Bronchial epithelial cell (primary cell): ENCODE results near the gene PCNX1. TPM values are rescaled to one million over a fixed set of nuclear protein-coding genes. Genes with fewer than 3 reads are reported as not detected.
A peak's percentile ranks its signal among the peaks of the same experiment; 100 is the strongest.

ENCODE experiments used
- DNase-seq: peaks from one replicate; pipeline ENCODE4 v3.0.0-alpha.2; 2010; ENCODE audit warnings: low read depth
- FAIRE-seq: peaks from 2 replicates; lab custom pipeline; 2011; peaks lifted over from hg19 to GRCh38; lab: Jason Lieb, UNC
- H3K27me3 ChIP-seq: 2 replicates; pipeline ENCODE4 v1.5.1; 2011; ENCODE audit warnings: low read length; ENCODE audit not compliant: control insufficient read depth, insufficient read depth
- H3K36me3 ChIP-seq: 2 replicates; pipeline ENCODE4 v1.5.1; 2011; ENCODE audit warnings: low read length; ENCODE audit not compliant: control insufficient read depth, insufficient read depth
- H3K4me3 ChIP-seq: 2 replicates; pipeline ENCODE4 v1.5.1; 2011; ENCODE audit warnings: mild to moderate bottlenecking, low read depth, low read length, control low read depth
- total RNA-seq: library from RNA; depleted of rRNA; stranded (reverse); fragments of >200 nt; gene quantifications from 2 replicates; pipeline ENCODE4 v1.2.1, GENCODE V29; 2014
- TF ChIP-seq, protein P1 (sequence below): IDR thresholded peaks from 2 replicates; pipeline ENCODE4 v1.5.1; 2011; ENCODE audit warnings: mild to moderate bottlenecking, moderate library complexity, low read length, control low read depth, inconsistent platforms; ENCODE audit not compliant: insufficient read depth, severe bottlenecking

PCNX1 gene
- total RNA-seq, 1 donor from 2014 or later, result 24.5 TPM

DNA sequence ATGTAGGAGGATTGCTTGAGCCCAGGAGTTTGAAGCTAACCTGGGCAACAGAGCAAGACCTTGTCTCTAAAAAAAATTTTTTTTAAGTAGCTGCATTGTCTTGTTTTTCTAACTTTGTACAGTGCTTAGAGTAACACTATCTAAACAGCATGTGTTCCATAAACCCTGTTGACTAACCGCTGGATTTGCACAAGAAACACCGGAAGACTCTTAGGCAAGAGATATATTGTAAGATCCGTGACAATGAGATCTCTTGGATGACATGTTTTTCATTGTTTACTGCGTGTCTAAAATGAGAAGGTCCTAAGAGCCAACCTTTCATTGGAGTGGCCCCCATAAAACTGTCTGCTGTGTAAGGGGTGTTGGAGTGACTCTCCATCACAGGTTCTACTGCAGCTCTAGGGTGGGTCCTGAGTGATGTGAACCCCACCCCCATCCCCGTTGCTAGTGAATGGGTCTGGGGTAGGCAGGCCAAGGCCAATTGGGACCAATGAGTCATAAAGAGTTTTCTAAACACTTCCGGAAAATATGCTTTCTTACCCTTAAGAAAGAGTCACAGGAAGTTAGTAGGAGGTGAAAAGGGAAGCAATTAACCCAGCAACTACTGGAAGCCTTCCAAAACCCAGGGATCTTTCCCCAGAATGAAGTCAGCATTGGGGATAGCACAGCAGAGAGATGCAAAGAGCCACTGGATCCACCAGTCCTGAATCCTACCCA is 24.3 kb upstream of the PCNX1 start:
- TF ChIP-seq, protein P1, sequence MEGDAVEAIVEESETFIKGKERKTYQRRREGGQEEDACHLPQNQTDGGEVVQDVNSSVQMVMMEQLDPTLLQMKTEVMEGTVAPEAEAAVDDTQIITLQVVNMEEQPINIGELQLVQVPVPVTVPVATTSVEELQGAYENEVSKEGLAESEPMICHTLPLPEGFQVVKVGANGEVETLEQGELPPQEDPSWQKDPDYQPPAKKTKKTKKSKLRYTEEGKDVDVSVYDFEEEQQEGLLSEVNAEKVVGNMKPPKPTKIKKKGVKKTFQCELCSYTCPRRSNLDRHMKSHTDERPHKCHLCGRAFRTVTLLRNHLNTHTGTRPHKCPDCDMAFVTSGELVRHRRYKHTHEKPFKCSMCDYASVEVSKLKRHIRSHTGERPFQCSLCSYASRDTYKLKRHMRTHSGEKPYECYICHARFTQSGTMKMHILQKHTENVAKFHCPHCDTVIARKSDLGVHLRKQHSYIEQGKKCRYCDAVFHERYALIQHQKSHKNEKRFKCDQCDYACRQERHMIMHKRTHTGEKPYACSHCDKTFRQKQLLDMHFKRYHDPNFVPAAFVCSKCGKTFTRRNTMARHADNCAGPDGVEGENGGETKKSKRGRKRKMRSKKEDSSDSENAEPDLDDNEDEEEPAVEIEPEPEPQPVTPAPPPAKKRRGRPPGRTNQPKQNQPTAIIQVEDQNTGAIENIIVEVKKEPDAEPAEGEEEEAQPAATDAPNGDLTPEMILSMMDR, result no peak
- Histone ChIP-seq H3K36me3 (no peaks in the 10 kb centered on the region), H3K4me3 (no peak overlapping the region), H3K27me3 (no peaks in the 10 kb centered on the region)
- FAIRE-seq (no peak), DNase-seq (peak; percentile 69)

GRCh38 chr14:70884595-70885342 is 22.5 kb upstream of the PCNX1 start:
- Histone ChIP-seq H3K4me3 (no peak overlapping the region), H3K27me3 (no peaks in the 10 kb centered on the region), H3K36me3 (no peaks in the 10 kb centered on the region)
- FAIRE-seq (no peak), DNase-seq (peak; percentile 44)
- TF ChIP-seq, protein P1, result no peak

DNA sequence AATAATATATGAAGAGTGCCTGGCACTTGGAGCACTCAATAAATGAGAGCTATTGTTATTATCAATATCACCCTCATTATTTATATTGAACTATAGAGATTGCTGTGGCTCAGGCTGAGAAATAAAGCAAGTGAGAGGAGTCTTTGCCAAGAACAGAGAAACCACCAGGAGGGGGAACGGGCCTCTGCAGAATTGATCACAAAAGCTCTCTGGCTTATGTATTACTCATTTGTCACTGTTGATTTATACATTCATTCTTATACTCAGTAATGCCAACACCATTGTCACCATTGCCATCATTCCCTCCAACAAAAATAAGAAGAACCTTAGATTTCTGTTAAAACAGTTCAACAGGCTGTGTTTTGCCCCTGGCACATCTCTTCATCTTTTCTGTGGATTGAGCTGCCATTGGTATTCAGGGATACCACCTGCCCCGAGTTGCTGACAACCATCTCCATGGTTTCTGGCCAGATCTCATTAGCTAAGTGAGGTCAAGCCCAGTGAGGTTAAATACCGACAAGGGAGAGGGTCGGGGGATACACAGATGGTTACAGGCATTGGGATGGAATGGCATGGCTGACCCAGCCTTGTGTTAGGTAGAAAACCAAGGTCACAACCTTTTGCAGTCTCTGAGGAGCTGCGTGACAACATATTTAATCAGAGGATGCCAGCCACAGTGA is 21.8 kb upstream of the PCNX1 start:
- Histone ChIP-seq H3K27me3 (no peaks in the 10 kb centered on the region), H3K4me3 (no peak overlapping the region), H3K36me3 (no peaks in the 10 kb centered on the region)
- TF ChIP-seq, protein P1, result no peak
- FAIRE-seq, result no peak
- no peak for DNase-seq

GRCh38 chr14:70886421-70887206 is 20.6 kb upstream of the PCNX1 start:
- no peak for FAIRE-seq
- H3K4me3 ChIP-seq, result no peak overlapping the region
- TF ChIP-seq, protein P1, result no peak

DNA sequence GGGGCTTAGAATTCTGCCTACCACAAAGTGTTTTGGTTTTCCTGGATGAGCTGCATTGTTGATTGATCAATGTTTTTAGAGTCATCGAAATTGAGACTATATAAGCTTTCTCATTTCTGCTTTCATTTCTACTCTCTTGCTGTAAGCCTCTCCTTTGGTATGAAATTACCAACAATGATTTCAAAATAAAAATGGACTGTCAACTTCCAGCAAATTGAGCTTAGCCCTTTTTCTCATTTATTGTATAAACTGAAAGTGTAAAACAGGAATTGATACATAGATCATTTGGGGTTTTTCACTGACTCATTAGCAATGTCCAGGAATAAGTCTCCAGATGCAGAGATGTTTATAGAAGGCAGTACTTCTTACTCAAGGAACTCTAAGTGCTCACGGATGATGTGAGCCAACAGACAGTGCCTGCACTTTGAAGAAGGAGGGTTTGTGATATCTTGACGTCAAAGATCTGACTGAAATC is 20.0 kb upstream of the PCNX1 start:
- peak; percentile 40 for DNase-seq
- no peak overlapping the region for H3K4me3 ChIP-seq
- no peaks in the 10 kb centered on the region for H3K36me3 ChIP-seq
- FAIRE-seq, result no peak
- H3K27me3 ChIP-seq, result no peaks in the 10 kb centered on the region
- TF ChIP-seq, protein P1, result no peak

More at GRCh38 chr14:70886421-70887206, 20.6 kb upstream of the PCNX1 start:
- no peaks in the 10 kb centered on the region for H3K36me3 ChIP-seq
- no peaks in the 10 kb centered on the region for H3K27me3 ChIP-seq
- DNase-seq, result no peak
